Activated naive CD4-positive, alpha-beta T cell treated with anti-CD3 and anti-CD28 coated beads, Interleukin-2, amount 50 U/mL, for 16 hours (primary cell): Measurements from ENCODE around the gene HTR3C.
"Not testable (repeated sequence)": the region's sequence is repeated elsewhere in the genome, so short reads cannot be mapped to it uniquely, and the experiment has no call there.

Experiments
- DNase-seq: peaks from one replicate; pipeline ENCODE4 v3.0.0-alpha.2; 2020

HTR3C gene

DNA sequence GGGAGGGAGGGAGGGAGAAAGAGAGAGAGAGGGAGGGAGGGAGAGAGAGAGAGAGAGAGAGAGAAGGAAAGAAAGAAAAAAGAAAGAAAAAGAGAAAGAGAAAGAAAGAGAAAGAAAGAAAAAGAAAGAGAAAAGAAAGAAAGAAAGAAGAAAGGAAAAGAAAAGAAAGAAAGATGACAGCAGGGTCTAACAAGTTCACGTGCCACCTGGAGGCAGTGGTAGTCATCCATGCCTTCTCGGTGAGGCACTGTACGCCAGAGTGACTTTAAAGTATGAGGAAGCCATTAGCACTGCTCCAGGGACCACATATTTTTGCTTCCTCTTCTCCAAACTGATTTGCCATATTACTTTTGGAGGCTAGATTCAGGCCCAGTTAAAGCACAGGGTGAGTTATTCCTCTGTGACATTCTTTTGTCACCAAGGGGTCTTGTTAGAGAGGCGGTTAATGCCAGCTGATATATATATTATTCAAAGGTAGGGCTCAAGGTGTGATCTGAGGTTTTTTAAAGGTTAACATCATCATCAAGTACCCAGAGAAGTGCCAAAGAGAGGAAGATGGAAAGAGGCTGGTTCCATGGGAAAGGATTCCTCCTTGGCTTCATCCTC is 21.6 kb upstream of the HTR3C start, which contains the start of gene HTR3D:
HTR3D (plus strand) TSS at position 556 of the 606 bp plus-strand sequence; CDS start at position 556, 0 bp downstream.
- DNase-seq, result no peak

DNA sequence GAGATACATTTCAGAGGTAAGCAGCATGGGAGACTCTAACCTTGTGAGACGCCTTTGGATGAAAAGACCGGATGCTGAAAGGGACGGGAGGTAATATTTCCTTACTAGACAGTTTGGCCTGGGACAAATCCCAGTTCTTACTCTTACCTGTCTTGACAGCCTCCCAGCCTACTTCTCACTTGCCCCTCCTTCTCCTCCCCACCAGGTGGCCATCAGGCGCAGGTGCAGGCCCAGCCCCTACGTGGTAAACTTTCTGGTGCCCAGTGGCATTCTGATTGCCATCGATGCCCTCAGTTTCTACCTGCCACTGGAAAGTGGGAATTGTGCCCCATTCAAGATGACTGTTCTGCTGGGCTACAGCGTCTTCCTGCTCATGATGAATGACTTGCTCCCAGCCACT is 15.0 kb upstream of the HTR3C start:
- no peak for DNase-seq

DNA sequence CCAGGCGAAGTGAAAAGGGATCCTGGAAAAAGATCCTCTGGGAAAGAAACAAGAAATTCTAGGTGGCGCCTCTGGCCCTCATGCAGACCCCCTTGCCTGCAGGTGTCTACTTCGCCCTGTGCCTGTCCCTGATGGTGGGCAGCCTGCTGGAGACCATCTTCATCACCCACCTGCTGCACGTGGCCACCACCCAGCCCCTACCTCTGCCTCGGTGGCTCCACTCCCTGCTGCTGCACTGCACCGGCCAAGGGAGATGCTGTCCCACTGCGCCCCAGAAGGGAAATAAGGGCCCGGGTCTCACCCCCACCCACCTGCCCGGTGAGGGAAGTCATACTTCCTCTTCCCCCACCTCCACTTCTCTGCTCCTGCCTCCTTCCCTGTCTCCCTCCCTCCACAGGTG is 14.5 kb upstream of the HTR3C start:
- DNase-seq, result not testable (repeated sequence)

DNA sequence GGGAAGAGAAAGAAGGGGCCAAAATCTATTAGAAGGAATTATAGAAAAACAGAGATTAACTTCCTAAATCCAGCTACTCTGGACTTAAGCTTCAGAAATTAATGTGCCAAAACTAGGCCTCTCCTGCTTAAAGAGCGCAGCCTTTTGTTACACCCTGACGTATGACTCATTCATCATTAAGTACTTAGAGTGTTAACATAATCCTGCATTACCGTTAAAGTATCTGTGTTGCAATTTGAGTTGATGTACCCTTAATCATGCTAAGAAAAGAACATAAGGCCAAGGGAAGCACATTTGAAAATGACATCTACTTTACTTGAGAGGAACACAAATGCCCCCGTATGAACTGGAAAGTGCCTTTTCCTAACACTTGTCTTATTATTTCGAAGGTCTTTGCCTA is 13.4 kb upstream of the HTR3C start:
- no peak for DNase-seq

DNA sequence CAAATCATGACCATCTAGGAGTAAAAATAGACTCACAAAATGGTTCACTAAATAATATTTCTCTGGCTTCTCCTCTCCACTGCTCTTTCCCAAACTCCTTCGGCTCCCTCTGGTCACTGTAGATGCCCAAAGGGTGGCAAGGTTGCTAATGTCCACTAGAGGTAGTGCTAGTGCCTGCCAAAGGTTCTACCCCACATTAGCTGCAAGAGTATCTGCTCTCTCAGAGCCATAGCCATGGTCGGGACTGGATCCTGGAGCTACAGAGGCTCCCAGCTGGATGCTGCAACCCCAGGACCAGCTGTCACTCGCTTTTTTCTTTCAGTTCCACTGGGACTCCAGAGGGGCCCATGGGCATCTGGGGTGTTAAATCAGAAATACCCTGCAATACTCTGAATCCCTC is 12.8 kb upstream of the HTR3C start:
- no peak for DNase-seq

DNA sequence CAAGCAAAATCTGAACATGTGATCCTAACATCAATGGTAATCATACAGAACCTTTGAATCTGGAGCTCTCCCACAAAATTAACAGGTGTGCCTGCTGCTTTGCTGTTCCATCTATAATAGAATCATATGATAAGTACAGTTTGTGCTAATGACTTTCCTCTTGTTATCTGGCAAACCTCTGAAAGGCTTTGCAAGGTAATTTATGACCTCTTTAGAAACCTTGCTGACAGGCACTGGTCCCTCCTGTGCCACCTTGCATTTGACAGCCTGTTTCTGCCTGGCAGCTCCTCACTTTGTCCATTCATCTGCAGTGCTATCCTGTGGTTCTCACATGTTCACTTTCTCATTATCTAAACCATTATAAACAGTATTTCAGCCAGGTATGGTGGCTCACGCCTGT is 10.2 kb upstream of the HTR3C start:
- DNase-seq, result no peak

DNA sequence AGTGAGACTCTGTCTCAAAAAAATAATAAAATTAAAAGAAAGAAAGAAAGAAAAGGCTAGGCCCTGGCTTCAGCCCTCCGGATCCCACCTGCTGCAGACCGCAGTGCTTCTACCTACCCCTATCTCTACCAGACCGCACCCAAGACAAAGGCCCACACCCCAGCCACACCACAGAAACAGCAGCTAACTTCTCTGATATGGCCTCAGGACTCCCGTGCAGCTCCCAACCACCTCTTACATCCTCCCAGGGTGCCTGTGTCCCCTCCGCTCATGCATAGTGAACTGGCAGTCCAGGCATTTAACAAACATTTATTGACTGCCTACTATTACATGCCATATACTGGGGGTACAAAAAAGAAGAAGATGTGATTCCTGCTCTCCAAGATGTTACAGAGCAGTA is 6.9 kb upstream of the HTR3C start:
- no peak for DNase-seq

DNA sequence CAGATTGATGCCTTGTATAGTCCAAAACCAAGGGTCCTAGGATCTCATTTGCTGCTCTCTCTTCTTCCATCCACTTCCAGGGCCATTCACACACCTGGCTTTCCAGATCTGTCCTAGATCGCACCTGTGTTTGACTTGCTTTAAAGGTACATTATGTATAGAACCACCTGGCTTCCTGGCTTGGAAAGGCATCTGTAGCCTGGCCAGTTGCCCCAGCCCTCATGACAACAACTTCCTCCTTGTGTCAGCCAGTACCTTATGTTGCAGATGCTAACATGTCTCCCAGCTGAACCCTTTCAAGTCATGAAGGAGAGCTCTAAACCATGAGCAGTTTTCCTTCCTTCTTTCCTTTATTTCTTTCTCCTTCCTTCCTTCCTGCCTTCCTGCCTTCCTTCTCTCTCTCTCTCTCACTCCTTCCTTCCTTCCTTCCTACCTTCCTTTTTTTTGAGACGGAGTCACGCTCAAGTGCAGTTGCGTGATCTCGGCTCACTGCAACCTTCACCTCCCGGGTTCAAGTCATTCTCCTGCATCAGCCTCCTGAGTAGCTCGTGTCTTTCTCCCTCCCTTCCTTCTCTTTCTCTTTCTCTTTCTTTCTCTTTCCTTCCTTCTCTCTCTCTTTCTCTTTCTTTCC is 2.5 kb upstream of the HTR3C start:
- DNase-seq, result no peak

DNA sequence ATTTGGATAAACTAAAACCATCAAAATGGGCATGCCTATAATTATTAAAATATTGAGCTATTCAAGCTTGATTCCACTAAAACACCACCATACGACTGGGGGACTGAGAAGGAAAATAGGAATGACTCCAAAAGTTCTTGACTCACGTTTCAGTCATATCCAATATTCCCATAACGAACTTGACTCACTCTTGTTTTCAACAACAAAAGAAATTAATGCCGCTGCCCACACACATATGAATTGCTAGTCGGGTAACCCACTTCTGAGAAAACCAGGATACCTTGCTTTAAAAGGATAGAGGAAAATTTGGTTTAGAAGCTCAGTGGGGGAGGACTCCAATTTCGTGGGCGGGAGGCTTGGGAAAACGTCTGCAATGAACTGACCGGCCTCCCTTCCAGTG is 5.2 kb downstream of the HTR3C start:
- no peak for DNase-seq

DNA sequence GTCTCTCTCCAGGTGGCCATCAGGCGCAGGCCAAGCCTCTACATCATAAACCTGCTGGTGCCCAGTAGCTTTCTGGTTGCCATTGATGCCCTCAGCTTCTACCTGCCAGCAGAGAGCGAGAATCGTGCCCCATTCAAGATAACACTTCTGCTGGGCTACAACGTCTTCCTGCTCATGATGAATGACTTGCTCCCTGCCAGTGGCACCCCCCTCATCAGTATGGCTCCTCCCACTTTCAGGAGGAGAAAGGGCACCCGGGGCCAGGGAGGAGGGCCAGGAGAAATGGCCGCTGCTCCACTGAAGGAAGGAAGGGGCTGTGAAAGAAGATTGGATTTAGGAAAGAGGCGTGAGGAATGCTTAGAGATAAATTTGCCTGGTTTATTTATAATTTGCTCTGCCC is 6.6 kb downstream of the HTR3C start:
- DNase-seq, result no peak

DNA sequence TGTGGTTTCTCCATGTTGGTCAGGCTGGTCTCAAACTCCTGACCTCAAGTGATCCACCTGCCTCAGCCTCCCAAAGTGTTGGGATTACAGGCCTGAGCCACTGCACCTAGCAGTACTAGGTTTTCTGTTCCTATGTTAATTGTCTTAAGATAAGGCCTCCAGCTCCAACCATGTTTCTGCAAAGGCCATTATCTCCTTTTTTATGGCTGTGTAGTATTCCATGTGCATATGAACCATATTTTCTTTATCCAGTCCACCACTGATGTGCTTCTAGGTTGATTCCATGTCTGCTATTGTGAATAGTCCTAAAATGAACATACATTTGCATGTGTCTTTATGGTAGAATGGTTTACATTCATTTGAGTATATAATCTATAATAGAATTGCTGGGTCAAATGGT is 9.8 kb downstream of the HTR3C start:
- DNase-seq, result no peak

DNA sequence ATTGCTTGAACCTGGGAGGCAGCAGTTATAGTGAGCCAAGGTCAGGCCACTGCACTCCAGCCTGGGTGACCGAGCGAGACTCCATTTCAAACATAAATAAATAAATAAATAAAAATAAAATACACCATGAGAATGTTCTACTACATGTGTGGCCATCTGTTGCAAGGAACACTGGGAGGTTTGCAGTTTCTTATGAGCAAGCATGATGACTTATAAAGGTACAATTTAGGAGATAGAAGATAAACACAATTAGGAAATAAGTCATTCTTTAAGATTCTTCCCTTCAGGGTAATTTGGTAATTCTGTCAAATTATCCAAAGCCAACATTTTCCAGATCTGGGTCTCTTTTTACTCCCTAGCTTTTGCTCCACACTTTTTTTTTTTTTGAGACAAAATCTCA is 13.4 kb downstream of the HTR3C start:
- no peak for DNase-seq

DNA sequence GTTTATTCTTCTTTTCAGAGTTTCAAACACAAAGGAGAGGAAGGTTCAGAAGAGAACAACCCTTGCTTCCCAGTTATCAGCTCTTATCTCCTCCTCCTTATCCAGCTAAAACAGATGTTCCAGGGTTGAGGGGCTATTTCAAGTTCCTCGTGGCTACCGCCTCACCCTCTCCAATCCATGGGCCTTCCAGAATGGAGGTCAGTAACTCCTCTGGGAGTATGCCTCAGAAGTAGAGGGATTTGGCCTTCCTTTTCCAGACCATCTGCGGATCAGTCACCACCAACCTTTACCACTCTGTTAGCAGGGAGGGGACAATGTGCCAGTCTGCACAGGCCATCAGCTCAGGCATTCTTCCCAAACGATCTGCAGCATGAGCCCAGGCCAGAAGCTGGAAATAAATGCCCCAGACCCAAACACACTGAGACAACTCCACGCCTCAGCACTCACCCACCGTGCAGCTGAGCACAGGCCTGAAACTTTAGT is 14.8 kb downstream of the HTR3C start:
- DNase-seq, result no peak

DNA sequence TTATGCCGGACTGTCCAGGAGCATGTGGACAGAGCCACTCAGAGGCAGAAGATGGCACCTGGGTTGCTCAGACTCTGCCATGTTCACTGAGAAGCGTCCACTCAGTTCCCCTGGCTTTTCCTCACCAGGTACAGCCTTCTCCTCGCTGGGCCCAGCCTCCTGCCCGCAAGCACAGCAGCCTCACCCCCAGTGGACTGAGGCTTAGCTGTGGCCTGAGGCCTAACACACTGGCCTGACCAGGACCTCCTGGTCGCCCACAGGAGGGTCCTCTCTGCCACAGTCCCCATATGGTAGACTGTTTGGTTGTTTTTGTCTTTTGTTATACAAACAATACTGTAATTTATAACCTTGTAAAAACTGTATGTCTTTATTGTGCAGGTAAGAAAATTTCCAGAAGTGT is 15.5 kb downstream of the HTR3C start:
- DNase-seq, result no peak

DNA sequence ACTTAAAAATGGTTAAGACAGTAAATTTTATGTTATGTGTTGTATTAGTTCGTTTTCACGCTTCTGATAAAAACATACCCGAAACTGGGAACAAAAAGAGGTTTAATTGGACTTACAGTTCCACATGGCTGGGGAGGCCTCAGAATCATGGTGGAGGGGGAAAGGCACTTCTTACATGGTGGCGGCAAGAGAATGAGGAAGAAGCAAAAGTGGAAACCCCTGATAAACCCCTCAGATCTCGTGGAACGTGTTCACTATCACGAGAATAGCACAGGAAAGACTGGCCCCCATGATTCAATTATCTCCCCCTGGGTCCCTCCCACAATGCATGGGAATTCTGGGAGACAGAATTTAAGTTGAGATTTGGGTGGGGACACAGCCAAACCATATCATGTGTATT is 18.3 kb downstream of the HTR3C start:
- DNase-seq, result not testable (repeated sequence)

DNA sequence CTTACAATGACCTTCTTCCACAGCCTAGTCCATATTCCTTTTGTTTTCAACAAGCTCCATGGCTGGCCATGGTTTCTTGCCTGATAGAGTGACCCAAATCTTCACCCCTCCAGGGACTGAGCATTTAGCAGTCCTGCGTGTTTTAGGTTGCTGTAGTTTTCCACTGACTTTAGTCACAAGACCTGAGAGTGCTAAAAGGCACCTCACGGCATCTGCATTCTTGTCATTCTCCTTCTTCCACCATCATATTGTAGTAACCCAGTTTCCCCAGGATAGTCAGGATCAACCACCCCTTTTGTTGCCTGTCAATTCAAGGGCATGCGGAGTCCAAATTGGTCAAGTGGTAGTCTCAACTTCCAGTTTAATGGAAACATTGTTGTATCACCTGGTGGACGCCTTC is 20.8 kb downstream of the HTR3C start:
- DNase-seq, result no peak

DNA sequence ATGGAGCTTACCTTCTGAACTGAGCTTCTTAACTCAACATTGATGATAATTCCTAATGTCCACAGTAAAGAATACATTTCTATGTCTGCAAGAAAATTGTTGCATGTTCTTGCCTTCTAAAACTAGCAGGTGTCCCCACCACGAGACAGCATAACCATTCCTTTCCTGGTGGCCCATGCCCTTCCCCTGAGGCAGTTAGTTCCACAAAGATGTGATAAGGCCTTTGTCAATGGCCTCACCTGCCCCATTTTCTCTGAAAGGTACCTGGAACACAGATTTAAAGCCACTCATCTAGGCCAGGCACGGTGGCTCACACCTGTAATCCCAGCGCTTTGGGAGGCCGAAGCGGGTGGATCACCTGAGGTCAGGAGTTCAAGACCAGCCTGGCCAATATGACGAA is 23.1 kb downstream of the HTR3C start:
- DNase-seq, result no peak

DNA sequence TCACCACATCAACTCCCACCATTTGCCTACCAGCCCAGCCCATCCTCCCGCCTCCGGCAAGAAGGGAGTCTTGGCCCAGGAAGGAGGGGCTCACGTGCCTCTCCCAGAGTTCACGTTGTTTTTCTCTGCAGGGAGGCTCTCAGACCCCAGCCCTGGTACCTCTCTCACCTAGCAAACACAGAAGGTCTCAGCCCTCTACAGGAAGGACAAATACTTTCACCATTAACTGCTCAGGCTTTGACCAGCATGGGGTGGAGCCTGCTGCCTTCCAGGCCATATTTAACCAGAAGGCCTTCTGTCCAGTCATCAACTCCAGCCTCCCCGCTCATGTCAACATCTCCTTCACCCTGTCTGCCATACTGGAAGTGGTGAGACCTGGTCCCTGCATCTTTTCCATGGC is 25.0 kb downstream of the HTR3C start:
- no peak for DNase-seq

DNA sequence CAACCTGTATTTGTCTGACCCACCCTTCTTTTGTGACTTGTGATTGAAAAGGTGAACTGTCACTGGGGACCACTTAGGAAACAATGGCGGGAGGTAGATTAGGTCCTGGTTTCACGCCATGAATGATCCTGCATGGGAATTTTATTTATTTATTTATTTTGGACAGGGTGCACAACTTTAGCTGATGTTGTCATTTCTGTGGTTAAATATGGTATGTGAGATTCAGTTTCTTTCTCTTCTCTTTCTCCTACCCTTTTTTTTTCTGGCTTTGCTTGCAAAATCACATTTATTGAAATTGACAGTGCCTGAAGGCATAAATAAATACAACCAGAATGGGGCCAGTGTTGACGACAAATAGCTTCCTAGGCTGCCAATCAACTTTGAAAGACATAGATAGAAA is 26.0 kb downstream of the HTR3C start:
- no peak for DNase-seq

DNA sequence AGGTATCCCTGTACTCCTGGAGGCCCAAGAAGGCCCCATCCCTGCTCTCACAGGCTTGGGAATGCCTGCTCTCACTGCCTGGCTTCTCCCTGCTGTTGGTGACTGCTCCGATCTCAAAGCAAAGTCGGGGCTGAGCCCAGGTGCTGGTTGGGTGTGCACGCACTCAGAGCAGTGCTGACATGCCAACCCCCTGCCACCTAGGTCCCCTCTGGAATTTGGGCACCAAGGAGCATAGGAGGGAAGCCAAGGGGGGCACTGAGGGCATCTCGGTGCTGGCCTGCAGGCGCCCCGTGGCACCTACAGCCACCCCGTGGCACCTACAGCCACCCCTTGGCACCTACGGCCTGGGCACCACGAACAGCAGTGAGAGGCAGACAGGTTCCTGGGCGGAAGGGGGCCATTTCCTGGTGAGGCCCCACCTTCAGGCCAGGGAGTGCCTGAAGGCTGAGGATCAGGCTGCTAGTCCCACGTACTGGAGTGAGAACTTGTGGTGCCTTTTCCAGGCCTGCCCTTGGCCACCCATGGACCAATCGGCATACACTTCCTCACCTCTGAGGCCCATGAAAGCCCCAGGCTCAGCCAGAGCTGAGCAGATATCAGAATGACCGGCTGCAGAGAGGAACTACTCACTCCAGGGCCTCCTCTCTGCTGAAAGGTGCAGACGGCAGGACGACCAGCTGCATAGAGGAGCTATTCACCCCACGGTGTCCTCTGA is 28.4 kb downstream of the HTR3C start:
- DNase-seq, result no peak

DNA sequence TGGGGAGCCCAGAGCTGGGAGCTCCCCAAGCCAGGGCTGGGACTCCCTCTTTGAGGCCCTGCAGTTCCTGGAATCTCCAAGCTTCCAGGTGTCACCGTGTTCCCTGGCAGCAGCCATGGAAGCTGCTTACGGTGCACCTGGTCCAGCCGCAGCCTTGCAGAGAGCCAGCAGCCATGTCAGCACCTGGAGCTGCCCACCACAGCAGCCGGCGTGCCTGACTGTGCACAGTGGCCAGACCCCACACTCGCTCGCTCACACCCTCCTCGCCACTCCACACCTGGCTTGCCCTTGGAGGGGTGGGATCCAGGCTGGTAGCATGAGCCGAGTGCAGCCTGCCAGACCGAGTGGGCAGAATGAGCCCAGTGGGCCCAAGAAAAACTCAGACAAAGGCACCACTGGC is 29.2 kb downstream of the HTR3C start:
- no peak for DNase-seq

DNA sequence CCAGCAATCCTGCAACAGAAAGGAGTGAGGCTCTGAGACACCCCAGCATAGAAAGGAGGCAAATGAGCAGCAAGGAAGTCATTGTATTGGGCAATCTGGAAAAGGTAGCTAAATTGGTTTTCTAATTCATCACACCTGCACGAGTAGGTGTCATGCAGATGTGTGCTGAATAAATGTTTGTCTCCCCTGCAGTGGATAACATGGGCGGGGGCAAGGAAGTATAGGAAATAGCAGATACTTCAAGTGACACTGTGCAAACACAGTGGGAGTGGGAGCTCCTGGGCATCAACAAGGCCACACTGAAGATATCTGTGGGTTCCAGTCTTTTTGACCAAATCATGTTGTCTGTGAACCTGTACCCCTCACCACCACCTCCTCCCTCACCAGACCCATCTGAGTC is 29.6 kb downstream of the HTR3C start:
- DNase-seq, result no peak

DNA sequence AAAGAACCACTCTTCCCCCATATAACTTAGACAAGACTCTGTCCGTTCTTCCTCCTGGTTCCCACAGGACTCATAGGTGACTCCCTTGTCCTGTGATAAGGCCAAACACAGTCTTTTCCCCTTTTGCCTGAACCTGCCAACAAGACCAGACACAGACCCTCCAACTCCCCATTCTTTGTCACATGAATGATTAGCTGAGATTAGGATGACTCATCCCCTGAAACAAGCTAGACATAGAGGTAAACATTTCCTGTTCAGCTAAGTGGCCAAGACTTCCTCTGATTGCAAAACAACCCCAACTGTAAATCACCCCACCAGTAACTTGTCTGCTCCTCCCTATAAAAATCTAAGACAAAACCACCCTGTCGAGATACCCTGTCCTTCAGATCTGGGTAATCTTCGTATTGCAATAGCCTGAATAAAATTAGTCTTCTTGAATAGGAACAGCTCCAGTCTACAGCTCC is 32.6 kb downstream of the HTR3C start:
- DNase-seq, result no peak

DNA sequence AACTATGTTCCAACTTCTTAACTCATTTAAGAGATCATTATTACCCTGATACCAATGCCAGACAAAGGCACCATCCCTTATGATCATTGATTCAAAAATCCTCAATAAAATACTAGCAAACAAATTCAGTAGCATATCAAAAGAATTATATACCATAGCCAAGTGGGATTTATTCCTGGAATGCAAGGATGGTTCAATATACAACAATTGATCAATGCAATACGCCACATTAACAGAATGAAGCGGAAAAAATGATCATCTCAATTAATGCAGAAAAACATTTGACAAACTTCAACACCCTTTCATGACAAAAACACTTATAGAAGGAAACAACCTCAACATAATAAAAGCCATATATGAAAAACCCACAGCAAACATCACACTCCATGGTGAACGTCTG is 39.4 kb downstream of the HTR3C start:
- no peak for DNase-seq
